ENCODE data around the gene CBX6.
"Not testable (repeated sequence)": the region's sequence is repeated elsewhere in the genome, so short reads cannot be mapped to it uniquely, and the experiment has no call there.

Gene CBX6

GRCh38 chr22:38907767-38908166, 35.8 kb upstream of the CBX6 start:
- H3K4me3 ChIP-seq (ENCODE audit: low read depth, low read length), result no peak overlapping the region
- H3K36me3 ChIP-seq (ENCODE audit: control insufficient read depth in 2 of 2, insufficient read depth in 1 of 2, low read length in 2 of 2), result no peaks in the 10 kb centered on the region
- ChIA-PET CTCF (interaction anchor here (0.7 kb wide), 1 partner anchor 141 kb away, joined by 4 read pairs; no protein-coding TSS in a partner anchor), POLR2A (interaction anchor here (0.7 kb wide), 1 partner anchor 988 kb away, joined by 3 read pairs; no protein-coding TSS in a partner anchor)
- TF ChIP-seq ZNF501 (tag by site-specific recombination; IDR thresholded peaks at IDR 0.05) (no peak), ZNF366 (tag by site-specific recombination; conservative IDR thresholded peaks at IDR 0.05) (peak; percentile 37; the same call in 1 of the 2 replicates)
- no peaks in the 10 kb centered on the region for H3K9me3 ChIP-seq (ENCODE audit: control insufficient read depth, insufficient read depth, low read depth, low read length)
- H3K27ac ChIP-seq (ENCODE audit: extremely low read depth, low read depth, low read length), result no peak overlapping the region
- H3K4me1 ChIP-seq (ENCODE audit: control insufficient read depth, insufficient read depth, low read length), result no peaks in the 10 kb centered on the region

GRCh38 chr22:38906052-38906451, 34.0 kb upstream of the CBX6 start:
- ChIA-PET CTCF (no interaction called here), POLR2A (no interaction called here)
- Histone ChIP-seq H3K4me1 (ENCODE audit: control insufficient read depth, insufficient read depth, low read length) (no peaks in the 10 kb centered on the region), H3K27ac (ENCODE audit: extremely low read depth, low read depth, low read length) (no peak overlapping the region), H3K36me3 (ENCODE audit: control insufficient read depth in 2 of 2, insufficient read depth in 1 of 2, low read length in 2 of 2) (no peaks in the 10 kb centered on the region), H3K4me3 (ENCODE audit: low read depth, low read length) (no peak overlapping the region), H3K9me3 (ENCODE audit: control insufficient read depth, insufficient read depth, low read depth, low read length) (no peaks in the 10 kb centered on the region)
- peak; percentile 26; the same call in 1 of the 2 replicates for TF ChIP-seq PRDM6 (tag by site-specific recombination; IDR thresholded peaks at IDR 0.05)
- peak; percentile 60; the same call in 1 of the 2 replicates for TF ChIP-seq ZNF664 (tag by site-specific recombination; IDR thresholded peaks at IDR 0.05)
- TF ChIP-seq ZNF302 (tag by site-specific recombination; IDR thresholded peaks at IDR 0.05; ENCODE audit: low read depth), result no peak

- POLR2A ChIA-PET; H3K9me3 ChIP-seq (ENCODE audit: control insufficient read depth, insufficient read depth, low read depth, low read length); H3K36me3 ChIP-seq (ENCODE audit: control insufficient read depth in 2 of 2, insufficient read depth in 1 of 2, low read length in 2 of 2); H3K4me1 ChIP-seq (ENCODE audit: control insufficient read depth, insufficient read depth, low read length); H3K4me3 ChIP-seq (ENCODE audit: low read depth, low read length); H3K27ac ChIP-seq (ENCODE audit: extremely low read depth, low read depth, low read length): not testable (repeated sequence)
- CTCF ChIA-PET, result interaction anchor here (0.6 to 1.5 kb wide), 2 partner anchors 34 to 123 kb away, joined by 3 to 4 read pairs; no protein-coding TSS in a partner anchor
- TF ChIP-seq ZNF184 (tag by site-specific recombination; IDR thresholded peaks at IDR 0.05), result 0 out of 2 replicates have a peak, but pooled peaks have one; percentile 34
- peak; percentile 98; the same call in 1 of the 2 replicates for TF ChIP-seq TRIM28 (IDR thresholded peaks at IDR 0.05; ENCODE audit: borderline replicate concordance, low read length)
- peak; percentile 91 for TF ChIP-seq ZNF510 (tag by site-specific recombination; IDR thresholded peaks at IDR 0.05; ENCODE audit: insufficient replicate concordance)
- peak; percentile 76; the same call in 1 of the 2 replicates for TF ChIP-seq ZNF701 (tag by site-specific recombination; IDR thresholded peaks at IDR 0.05)
- TF ChIP-seq INSM2 (tag by site-specific recombination; IDR thresholded peaks at IDR 0.05), result 0 out of 2 replicates have a peak, but pooled peaks have one; percentile 11
- peak; percentile 100 for TF ChIP-seq SETDB1 (IDR thresholded peaks at IDR 0.05; ENCODE audit: insufficient read length, low read length)
- peak; percentile 37; the same call in 1 of the 2 replicates for TF ChIP-seq ZNF26 (tag by site-specific recombination; IDR thresholded peaks at IDR 0.05)
- peak; percentile 47; the same call in 1 of the 2 replicates for TF ChIP-seq ZNF610 (tag by site-specific recombination; IDR thresholded peaks at IDR 0.05; ENCODE audit: borderline replicate concordance)
- peak; percentile 42; the same call in 1 of the 2 replicates for TF ChIP-seq MZF1 (tag by site-specific recombination; IDR thresholded peaks at IDR 0.05; ENCODE audit: borderline replicate concordance)
- peak; percentile 76 for TF ChIP-seq ZNF529 (tag by site-specific recombination; IDR thresholded peaks at IDR 0.05; ENCODE audit: insufficient replicate concordance)
- peak; percentile 96 for TF ChIP-seq ZNF280D (tag by site-specific recombination; IDR thresholded peaks at IDR 0.05)
Measured at GRCh38 chr22:38904052-38904617, 32.1 kb upstream of the CBX6 start.

All from HEK293 (cell line).